Esophagus (tissue), 2 donors: ENCODE results near the gene CEP162. TPM values are rescaled to one million over a fixed set of nuclear protein-coding genes. Genes with fewer than 3 reads are reported as not detected.
"Not testable (repeated sequence)": the region's sequence is repeated elsewhere in the genome, so short reads cannot be mapped to it uniquely, and the experiment has no call there.

ENCODE experiments used
- H3K27ac ChIP-seq, 2 donors: one replicate each; pipeline ENCODE4 v1.5.1; 2013; ENCODE audit warnings: low read depth in 2 of 2, mild to moderate bottlenecking in 2 of 2, inconsistent platforms in 1 of 2, low read length in 1 of 2, moderate library complexity in 1 of 2
- H3K27me3 ChIP-seq, 2 donors: one replicate each; pipeline ENCODE4 v1.6.1; 2013; ENCODE audit warnings: low read length in 2 of 2, control low read depth in 1 of 2, mild to moderate bottlenecking in 1 of 2; ENCODE audit not compliant: insufficient read depth in 2 of 2, control insufficient read depth in 1 of 2
- H3K36me3 ChIP-seq, 2 donors: one replicate each; pipeline ENCODE4 v1.6.1; 2013; ENCODE audit warnings: low read length in 1 of 2; ENCODE audit not compliant: control insufficient read depth in 2 of 2, insufficient read depth in 2 of 2
- H3K4me1 ChIP-seq, 2 donors: one replicate each; pipeline ENCODE4 v1.6.1; 2013; ENCODE audit warnings: low read length in 1 of 2; ENCODE audit not compliant: control insufficient read depth in 2 of 2, insufficient read depth in 2 of 2
- H3K4me3 ChIP-seq, 2 donors: one replicate each; pipeline ENCODE4 v1.5.1; 2013; ENCODE audit warnings: low read length in 2 of 2, mild to moderate bottlenecking in 2 of 2, low read depth in 1 of 2, moderate library complexity in 1 of 2
- H3K9me3 ChIP-seq, 2 donors: one replicate each; pipeline ENCODE4 v1.6.1; 2013; ENCODE audit warnings: mild to moderate bottlenecking in 2 of 2, low read depth in 1 of 2, low read length in 1 of 2, moderate library complexity in 1 of 2; ENCODE audit not compliant: control insufficient read depth in 2 of 2, insufficient read depth in 1 of 2
- WGBS, 2 donors: extraction: QIAGEN DNeasy Blood & Tissue Kit; methylation state at CpG; one replicate each; pipeline ENCODE4 v1.1.7; 2013; 5-methylcytosine and 5-hydroxymethylcytosine counted together
- polyA plus RNA-seq, 2 donors: library from polyadenylated mRNA; stranded (reverse); fragments of 200-250 nt; gene quantifications; one replicate each; pipeline ENCODE4 v1.2.3, GENCODE V29; 2013
- donor health status: healthy with polysubstance abuse.
- donor health status: Bipolar disorder and iron deficiency.

CEP162 gene
- polyA plus RNA-seq, 2 donors = 2.2 to 5.0 TPM

GRCh38 chr6:84084705-84085104 is 142.7 kb downstream of the CEP162 start:
- H3K27me3 ChIP-seq, H3K36me3 ChIP-seq, H3K9me3 ChIP-seq, H3K4me3 ChIP-seq, H3K27ac ChIP-seq, H3K4me1 ChIP-seq: not testable (repeated sequence)

GRCh38 chr6:84082689-84083265 is 144.7 kb downstream of the CEP162 start:
- H3K36me3 ChIP-seq = no peaks in the 10 kb centered on the region

GRCh38 chr6:84081222-84081621 is 146.2 kb downstream of the CEP162 start:
- Histone ChIP-seq H3K4me1 (no peaks in the 10 kb centered on the region), H3K27ac (no peak overlapping the region), H3K4me3 (no peak overlapping the region), H3K9me3 (no peaks in the 10 kb centered on the region), H3K27me3 (no peaks in the 10 kb centered on the region), H3K36me3 (no peaks in the 10 kb centered on the region)
- 87 to 88% methylated on average over 2 of the region's 2 CpGs for WGBS, 2 donors

More at GRCh38 chr6:84082689-84083265, 144.7 kb downstream of the CEP162 start:
- Histone ChIP-seq H3K9me3 (no peaks in the 10 kb centered on the region), H3K27me3 (no peaks in the 10 kb centered on the region), H3K27ac (no peak overlapping the region), H3K4me1 (no peaks in the 10 kb centered on the region), H3K4me3 (no peak overlapping the region)
- 44 to 48% methylated on average over 11 of the region's 11 CpGs for WGBS, 2 donors

- Histone ChIP-seq H3K36me3 (no peaks in the 10 kb centered on the region), H3K27ac (no peak overlapping the region), H3K27me3 (no peaks in the 10 kb centered on the region), H3K9me3 (no peaks in the 10 kb centered on the region), H3K4me1 (peaks cover 0 to 3% of the 10 kb centered on the region in 2 donors), H3K4me3 (no peak overlapping the region)
- 34 to 43% methylated on average over 1 of the region's 1 CpG for WGBS, 2 donors
These were observed 149.1 kb downstream of the CEP162 start for GRCh38 chr6:84078335-84078734.

- H3K4me3 ChIP-seq = no peak overlapping the region
- no peaks in the 10 kb centered on the region for H3K9me3 ChIP-seq
- H3K36me3 ChIP-seq = no peaks in the 10 kb centered on the region
- no peaks in the 10 kb centered on the region for H3K27me3 ChIP-seq
- H3K27ac ChIP-seq = no peak overlapping the region
- H3K4me1 ChIP-seq = peaks cover 0 to 3% of the 10 kb centered on the region in 2 donors
- 78 to 82% methylated on average over 2 of the region's 2 CpGs for WGBS, 2 donors
These were observed 149.8 kb downstream of the CEP162 start for GRCh38 chr6:84077645-84078044.

- H3K36me3 ChIP-seq = no peaks in the 10 kb centered on the region
- WGBS, 2 donors = 61 to 62% methylated on average over 6 of the region's 6 CpGs
- H3K27me3 ChIP-seq = no peaks in the 10 kb centered on the region
- peaks cover 0 to 3% of the 10 kb centered on the region in 2 donors for H3K4me1 ChIP-seq
- no peak overlapping the region for H3K4me3 ChIP-seq
- no peak overlapping the region for H3K27ac ChIP-seq
- H3K9me3 ChIP-seq = no peaks in the 10 kb centered on the region
These were observed 152.3 kb downstream of the CEP162 start for GRCh38 chr6:84074988-84075781.

Other genes starting within 250 kb of the CEP162 start
- under 1 TPM; 0.47 to 0.79 TPM for gene MRAP2, start 193.9 kb downstream of the CEP162 start, polyA plus RNA-seq